HG02588 (cell line): Measurements from ENCODE around the gene NRXN3.

Experiments
- ATAC-seq: cut with Tn5 transposase; IDR thresholded peaks from one replicate; pipeline ENCODE4 v1.9.1; 2021; ENCODE audit warnings: mild to moderate bottlenecking, moderate library complexity; ENCODE audit not compliant: unreplicated experiment

Gene NRXN3

DNA sequence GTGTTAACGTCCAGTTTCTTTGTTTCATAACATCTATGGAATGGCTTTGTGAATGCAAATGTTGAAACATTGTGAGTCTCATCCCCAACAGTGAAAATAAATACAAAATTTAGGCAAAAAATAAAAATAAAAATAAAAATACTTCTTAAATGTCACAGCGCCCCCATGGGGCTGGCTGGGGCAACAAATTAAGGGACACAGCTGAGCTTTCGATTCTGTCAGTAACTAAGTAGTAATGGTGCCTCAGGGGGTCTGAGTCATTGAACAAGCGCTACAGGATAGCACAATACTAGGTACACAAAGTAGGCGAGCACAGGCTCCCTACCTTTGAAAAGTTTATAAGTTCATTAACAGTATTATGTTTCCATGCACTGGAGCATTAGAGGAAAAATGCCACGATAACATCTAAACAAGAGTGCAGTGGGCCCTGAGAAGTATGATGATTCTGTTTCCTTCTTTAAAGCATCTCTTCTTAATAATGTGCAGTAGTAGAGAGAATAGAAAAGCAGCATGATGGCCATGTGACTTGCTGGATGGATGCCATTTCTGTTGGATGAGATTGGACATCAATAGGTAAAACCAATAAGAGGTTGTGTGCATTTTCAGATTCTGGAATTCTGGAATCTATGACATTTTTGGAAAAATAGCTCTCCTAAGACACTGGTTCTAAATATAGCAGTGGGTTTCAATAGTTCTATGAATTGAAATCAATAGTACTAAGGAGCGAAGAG, 1374.0 kb downstream of the NRXN3 start:
- no peak for ATAC-seq

DNA sequence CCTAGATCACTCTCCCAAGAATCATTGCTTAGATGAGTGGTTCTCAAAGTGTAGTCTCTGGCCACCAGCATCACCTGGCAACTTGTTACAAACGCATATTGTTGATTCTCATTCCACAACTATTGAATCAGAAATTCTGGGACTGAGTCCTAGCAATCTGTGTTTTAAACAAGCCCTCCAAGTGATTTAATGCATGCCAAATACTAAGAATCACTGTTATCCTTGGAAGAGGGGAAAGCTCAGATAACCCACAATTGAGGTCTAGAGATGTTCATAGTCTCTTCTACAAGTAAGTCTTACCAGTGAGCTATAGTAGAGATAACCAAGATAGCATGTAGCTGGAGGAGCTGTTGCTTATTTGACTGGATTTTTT, 1374.5 kb downstream of the NRXN3 start:
- ATAC-seq = no peak

DNA sequence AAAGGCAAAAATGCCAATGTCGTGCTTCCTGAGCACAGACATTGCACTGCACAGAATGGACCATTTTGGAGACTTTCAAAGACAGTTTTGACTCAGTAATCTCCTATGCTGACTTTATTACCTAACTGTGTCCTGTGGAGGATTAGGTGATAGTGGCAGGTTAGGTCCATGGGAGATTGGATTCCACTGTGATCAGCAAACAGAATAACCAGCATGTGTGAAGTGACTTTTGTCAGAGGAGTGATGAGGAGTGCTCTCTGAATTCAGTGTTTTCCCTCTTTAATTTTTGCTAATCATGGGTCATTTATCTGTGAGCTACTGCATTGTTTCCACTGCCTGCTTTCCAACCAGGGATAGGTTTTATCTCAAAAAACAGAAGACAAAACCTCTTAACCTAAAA, 1378.7 kb downstream of the NRXN3 start:
- no peak for ATAC-seq

DNA sequence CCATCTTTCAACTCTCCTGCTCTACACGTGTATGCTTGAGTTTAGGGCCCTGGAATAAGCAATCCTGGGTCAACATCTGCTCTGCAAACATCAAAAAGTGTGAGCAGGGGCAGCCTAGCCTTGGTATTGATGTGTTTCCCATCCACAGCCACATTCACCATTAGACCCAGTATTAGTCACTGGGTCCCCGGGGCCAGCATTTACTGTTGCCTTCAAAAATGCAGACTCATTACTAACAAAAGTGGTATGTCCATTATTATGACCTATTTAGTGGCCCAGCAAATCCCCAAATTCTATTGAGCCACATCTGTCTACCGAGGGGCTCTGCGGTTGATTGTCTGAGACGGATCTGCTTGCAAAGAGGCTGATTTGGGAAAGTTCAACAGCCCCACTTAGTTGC, 1379.3 kb downstream of the NRXN3 start:
- ATAC-seq = no peak

DNA sequence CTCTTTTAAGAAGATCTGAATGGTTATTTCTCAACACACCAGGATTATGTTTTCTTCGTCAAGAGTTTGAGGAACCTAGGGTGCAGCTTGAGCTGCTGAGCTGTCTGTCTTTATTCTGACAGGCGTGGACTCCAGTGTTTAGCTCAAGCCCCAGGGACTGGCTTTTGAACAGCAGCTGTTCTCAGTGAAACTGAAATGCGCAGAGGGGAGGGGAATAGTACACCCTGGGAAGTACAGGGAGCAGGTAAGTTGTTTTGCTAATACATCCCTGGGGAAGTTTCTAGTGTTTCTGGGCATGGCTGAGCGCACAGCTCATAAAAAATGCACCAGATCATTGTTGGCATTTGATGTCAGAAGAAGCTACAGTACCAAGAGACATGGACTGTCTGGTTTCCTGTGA, 1381.3 kb downstream of the NRXN3 start:
- no peak for ATAC-seq

DNA sequence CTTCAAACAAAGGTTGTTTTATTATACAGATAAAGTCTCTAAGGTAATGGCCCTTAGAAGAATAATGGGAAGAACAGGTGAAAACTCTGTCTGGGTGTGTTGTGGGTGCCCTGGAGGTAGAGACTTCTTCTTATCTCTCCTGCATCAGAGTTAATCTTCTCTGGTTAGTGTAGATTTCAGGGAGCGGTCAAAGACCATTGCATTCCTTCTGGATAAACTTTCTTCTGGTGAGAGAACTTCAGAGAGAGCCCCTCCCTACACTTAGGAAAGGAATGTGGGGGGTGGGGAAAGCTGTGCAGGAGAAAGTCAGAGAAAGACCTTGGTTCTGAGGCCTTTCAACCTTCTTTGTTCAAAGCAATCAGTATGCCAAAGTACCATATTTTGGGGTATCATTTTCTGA, 1382.6 kb downstream of the NRXN3 start:
- no peak for ATAC-seq

DNA sequence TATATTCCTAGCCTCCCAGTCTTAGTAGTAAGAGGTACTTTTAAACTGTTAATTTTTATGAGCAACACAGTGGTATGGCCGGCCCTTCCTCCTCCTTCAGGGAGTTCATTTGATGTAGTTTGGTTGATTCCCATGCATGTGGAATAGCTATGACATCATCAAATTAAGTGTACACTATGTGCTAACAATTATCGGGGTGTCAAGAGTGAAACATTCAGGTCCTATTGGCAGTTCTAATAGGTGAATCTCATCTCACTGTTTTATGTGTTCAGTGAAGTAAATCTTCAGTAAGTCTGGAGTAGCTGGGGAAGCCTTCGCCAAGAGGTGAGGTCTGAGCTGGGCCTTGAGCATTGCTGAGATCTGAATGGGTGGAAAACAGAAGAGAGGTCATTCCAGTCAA, 1384.6 kb downstream of the NRXN3 start:
- no peak for ATAC-seq

DNA sequence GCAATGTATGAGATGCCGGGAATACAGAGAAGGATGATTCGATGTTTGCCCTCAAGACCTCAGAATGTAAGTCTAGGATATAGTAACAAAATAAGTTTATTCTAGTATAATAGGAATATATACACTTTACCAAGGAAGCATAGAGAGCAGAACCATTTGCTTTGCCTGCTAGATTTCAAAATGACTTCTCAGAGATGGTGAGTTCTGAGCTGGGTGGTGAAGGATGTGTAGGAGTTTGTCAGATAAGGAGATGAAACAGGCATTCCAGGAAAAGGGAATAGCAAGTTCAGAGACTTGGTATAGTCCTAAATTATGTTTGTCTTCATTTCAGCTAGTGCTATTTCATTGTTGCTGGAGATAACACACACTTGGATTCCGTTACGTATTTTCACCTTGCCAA, 1385.3 kb downstream of the NRXN3 start:
- no peak for ATAC-seq

DNA sequence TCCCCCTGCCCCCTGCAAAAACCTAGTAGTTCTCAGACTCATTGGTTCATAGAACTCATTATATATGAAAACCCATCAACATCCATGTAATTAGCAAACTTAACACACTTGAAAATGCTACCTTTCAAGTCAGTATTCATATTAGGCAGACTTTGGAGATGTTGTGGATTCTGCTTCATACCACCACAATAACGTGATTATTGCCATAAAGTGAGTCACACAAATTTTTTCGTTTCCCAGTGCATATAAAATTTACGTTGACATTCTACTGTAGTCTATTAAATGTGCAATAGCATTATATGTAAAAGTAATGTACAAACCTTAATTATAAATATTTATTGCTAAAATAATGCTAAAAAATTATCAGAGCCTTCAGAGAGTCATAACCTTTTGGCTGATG, 1387.1 kb downstream of the NRXN3 start:
- ATAC-seq = no peak

DNA sequence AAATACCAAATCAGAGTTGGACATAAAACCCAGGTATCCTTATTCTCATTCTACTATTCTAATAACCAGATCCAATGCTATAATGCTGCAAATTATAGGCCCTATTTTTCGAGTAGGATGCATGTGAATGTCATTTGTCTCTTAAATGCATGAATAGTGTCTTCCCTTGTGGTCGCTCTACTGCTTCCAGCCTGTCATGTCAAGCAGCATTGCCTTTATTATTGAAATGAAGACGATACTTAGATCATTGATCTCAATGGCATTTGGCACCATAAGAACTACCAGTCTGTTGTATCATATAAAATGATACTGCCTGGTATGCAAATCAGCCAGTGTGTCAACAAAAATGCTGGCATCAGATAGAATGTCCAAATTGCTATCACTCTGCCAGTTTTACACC, 1392.0 kb downstream of the NRXN3 start:
- no peak for ATAC-seq

DNA sequence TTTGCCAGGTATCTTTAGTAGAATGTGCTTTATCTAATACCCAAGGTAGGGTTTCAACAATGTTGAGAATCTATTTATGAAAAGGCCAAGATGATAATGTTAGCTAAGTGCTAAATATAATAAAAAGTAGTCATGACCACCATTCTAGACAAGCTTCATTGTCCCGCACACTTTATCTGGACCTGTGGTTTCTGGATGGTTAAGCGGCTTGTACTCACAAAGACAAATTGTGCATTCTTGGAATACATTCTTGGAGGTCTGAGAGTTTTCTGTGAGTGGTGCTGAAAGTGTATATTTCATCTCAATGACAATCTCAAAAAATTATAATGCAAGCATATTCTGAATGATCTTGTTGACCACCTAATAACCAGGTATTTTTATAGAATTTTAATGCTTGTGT, 1394.2 kb downstream of the NRXN3 start:
- ATAC-seq = no peak

DNA sequence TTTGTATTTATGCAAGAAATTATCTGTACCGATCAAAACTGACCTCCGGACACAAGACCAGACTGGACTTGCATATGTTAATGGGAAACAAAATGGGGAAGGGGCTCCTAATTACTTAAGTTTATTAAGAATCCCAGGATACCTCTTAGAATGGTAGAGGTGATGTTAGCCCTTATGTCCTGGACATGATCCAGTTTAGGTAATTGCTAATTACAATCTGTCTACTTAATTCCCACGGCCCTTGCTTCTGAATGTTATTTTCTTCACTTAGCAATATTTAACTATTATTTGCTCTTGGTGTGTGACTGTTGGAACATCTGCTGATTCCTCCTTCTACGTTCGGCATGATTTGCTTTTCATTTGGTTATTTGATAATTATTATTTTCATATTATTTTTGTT, 1397.1 kb downstream of the NRXN3 start:
- no peak for ATAC-seq

DNA sequence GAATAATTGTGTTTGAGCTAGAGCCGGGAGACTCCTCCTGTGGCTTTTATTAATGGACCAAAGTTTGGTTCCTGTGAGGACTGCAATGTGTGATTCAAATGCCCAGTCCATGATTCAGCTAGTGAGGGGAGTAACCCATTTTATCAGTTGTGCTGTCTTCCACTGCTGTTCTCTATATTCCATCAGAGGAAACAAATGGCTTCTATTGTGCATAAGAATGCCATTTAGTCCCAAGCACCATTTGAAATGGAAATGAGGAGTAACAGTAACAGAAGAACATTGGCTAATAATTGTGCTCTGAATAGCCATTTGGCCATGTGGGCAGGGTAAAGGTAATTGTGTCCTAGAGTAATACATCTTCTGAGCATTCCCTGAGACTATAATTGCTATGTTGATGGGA, 1398.4 kb downstream of the NRXN3 start:
- no peak for ATAC-seq

DNA sequence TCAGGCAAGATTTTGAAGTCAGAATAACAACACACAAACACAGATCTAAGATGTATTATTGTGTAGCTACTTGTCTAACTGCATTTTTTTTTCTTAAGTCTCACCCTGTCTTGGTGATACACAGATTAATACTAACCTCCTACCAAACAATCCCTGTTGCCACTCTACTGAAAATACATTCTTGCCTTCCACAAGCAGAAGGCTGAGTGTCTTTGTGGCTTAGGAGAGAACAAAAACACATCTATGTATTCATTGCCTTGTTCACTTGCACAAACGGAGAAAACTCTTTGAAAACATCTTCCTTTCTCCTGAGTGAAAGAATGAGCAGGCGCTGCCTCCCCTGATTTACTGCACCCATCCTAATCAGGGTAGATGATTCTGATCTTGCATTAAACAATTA, 1398.9 kb downstream of the NRXN3 start:
- no peak for ATAC-seq

DNA sequence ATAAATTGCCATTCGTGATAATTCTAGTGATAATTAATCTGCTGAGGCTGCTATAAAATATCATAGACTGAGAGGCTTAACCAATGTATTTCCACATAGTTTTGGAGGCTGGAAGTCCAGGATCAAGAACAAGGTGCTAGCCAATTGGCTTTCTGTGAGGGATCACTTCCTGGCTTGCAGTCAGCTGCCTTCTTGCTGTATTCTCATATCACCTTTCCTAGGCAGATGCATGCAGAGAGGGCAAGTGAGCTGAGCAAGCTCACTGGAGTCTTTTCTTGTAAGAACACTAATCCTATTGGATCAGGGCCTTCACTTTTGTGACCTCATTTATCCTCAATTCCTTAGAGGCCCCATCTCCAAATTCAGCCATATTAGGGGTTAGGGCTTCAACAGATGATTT, 1400.5 kb downstream of the NRXN3 start:
- ATAC-seq = no peak

DNA sequence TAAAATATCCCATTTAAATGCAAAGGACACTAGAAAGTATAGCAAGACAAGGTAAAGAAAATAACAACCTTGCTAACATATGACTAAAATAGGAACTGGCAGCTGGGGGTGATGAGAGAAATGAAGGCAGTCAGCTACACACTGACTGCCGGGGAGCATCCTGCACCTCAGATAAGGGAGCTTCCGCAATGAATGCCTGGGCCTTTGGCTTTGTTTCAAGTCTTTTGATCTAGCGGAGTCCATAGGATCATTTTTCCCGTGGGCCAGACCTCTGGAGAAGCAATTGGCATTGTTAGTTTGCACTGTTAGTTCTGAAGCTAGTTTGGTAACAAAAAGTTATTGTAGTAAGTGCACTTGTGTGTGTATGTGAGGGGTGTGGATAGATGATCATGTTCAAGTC, 1401.2 kb downstream of the NRXN3 start:
- no peak for ATAC-seq

DNA sequence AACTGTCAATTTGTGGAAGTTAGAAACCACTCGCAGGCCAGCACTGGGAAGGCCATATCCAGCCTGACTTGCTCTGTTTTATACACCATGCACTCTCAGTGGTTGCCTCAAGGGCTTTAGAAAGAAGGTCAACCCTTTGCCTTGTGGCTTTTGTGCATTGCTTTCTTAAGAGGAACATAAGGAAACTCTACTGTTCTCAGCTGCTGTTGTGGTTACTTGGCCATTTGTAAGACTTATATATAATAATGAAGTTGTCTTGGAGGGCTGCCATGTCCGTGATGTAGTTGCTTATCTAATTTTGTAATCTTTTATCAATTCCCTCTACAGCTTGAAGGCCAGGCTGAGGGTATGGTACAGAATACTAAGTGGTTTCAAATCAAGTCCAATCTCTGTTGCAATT, 1403.3 kb downstream of the NRXN3 start:
- no peak for ATAC-seq

DNA sequence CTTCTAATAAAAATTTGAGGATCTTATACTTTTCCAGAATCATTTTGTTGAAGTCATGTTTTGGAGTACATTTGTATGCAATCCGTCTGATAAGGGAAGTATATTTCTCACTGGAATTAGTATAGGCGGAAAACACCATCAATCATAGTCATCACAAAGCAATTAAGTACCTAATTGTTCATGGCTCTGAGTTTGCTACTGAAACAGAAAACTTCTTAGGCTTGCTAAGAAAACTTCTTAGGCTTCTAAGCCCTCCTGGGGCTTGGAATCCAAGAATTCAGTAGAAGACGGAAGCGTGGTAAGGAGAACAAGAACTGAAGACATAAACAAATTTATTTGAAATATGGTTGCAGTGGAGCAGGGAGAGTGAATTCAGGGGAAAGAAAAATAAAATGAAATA, 1404.9 kb downstream of the NRXN3 start:
- no peak for ATAC-seq

DNA sequence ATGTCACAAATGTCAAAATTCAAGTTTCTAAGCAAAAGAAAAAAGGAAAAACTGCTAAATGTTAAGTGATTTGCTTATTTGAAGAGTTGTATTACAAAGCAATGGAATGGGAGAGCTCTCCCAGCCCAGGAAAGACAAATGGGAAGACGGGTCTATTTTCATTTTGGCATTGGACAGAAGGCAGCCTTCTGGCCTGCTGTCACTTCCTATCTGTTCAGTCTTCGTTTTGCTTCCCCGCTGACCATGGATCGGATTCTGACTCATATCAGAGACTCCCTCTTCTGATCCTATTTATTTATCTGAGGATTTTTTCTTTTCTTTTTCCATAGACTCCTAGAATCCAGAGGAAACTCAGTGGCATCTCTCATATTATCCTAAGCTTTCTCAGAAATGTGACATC, 1406.3 kb downstream of the NRXN3 start:
- ATAC-seq = no peak

DNA sequence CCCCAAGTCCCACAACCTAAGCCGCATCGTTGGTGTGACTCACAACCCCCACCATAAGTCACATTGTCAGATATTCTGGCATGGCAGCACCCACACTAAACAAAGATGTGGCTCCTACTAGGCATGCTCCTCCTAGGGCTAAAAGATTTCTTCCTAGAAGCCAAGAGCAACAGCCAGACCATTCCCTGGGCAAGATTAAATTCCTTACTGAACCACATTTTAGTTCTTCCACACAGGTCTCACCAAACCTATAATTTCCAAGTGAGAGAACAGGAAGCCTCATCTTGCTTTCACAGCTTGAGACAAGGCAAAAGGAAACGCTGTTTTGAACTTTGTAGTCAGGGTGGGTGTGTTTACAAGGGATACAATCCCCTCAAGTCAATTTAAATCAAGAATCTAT, 1408.3 kb downstream of the NRXN3 start:
- ATAC-seq = no peak

DNA sequence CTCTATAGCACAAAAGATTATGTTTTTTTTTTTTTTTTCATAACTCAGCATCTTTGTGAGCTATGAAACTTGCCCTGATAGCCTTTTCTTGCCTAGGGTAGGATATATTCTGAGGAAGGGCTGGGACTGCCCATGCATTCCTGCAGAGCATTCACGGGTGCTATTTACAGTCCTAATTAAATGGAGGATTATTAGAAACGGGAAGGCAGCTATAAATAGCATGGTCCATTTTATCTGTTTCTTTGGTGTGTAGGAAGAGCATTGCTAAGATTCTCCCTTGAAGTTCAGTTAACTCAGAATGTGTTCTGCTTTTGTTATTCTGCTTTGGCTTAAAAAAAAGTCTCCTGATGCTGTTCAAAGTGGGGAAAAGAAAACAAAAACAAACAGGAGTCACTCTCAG, 1410.2 kb downstream of the NRXN3 start:
- ATAC-seq = no peak

DNA sequence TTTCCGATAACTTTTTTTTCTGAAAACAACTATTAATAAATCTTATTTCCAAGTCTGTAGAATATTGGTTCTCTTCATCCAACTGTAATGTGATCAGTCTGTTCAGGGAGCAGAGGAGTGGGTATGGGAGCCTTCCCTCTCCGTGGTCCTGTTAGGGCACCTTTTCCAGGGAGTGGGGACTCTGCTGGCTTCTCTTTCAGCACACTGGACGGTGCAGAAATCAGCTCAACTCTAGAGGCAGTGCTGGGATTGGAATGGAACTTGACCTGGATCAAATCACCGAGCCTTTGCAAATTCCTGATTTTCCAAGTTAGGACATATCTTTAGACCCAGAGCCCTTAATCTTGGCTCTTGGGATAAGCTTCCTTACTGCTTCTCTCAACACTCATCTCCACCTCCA, 1410.7 kb downstream of the NRXN3 start:
- no peak for ATAC-seq

DNA sequence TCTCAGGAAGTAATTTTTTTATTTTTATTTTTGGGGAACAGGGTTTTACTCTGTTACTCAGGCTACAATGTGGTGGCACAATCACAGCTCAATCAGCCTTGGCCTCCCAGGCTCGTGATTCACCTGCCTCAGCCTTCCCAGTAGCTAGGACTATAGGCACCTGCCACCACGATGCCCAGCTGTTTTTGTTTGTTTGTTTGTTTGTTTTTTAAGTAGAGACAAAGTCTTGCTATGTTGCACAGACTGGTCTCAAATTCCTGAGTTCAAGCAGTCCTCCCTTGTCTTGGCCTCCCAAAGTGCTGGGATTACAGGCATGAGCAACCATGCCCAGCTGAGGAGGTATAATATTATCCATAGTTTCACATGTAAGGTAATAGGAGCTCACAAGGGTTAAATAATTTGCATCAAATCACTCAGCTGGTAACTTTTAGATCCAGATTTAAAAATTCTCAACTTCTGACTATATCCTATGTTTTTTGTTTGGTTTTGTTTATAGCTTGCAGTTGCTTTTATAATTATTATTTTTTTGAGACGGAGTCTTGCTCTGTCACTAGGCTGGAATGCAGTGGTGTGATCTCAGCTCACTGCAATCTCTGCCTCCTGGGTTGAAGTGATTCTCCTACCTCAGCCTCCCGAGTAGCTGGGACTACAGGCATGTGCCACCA, 1411.9 kb downstream of the NRXN3 start:
- ATAC-seq = no peak
